Measurements from ENCODE around the gene CSPG4.
"Not testable (repeated sequence)": the region's sequence is repeated elsewhere in the genome, so short reads cannot be mapped to it uniquely, and the experiment has no call there.

CSPG4 gene

GRCh38 chr15:75703440-75704262, 9.0 kb downstream of the CSPG4 start:
- not testable (repeated sequence) for DNase-seq (ENCODE audit: low spot score)

- DNase-seq (ENCODE audit: low spot score): no peak
These were observed 10.2 kb downstream of the CSPG4 start for GRCh38 chr15:75702436-75702835.

GRCh38 chr15:75701071-75702003, 11.3 kb downstream of the CSPG4 start:
- not testable (repeated sequence) for DNase-seq (ENCODE audit: low spot score)

- DNase-seq (ENCODE audit: low spot score): peak; percentile 41
These were observed 12.4 kb downstream of the CSPG4 start for GRCh38 chr15:75699961-75700874.

GRCh38 chr15:75699517-75699916, 13.1 kb downstream of the CSPG4 start:
- DNase-seq (ENCODE audit: low spot score): not testable (repeated sequence)

- not testable (repeated sequence) for DNase-seq (ENCODE audit: low spot score)
These were observed 14.5 kb downstream of the CSPG4 start for GRCh38 chr15:75697974-75698747.

GRCh38 chr15:75697523-75697922, 15.1 kb downstream of the CSPG4 start:
- no peak for DNase-seq (ENCODE audit: low spot score)

- DNase-seq (ENCODE audit: low spot score): no peak
These were observed 15.8 kb downstream of the CSPG4 start for GRCh38 chr15:75696854-75697259.

- DNase-seq (ENCODE audit: low spot score): no peak
These were observed 16.3 kb downstream of the CSPG4 start for GRCh38 chr15:75696311-75696720.

GRCh38 chr15:75695634-75696310, 16.9 kb downstream of the CSPG4 start:
- no peak for DNase-seq (ENCODE audit: low spot score)

- DNase-seq (ENCODE audit: low spot score): no peak
These were observed 17.4 kb downstream of the CSPG4 start for GRCh38 chr15:75695220-75695619.

- DNase-seq (ENCODE audit: low spot score): peak; percentile 47
These were observed 18.1 kb downstream of the CSPG4 start for GRCh38 chr15:75694241-75695182.

- no peak for DNase-seq (ENCODE audit: low spot score)
These were observed 19.0 kb downstream of the CSPG4 start for GRCh38 chr15:75693501-75694240.

GRCh38 chr15:75693028-75693427, 19.6 kb downstream of the CSPG4 start:
- DNase-seq (ENCODE audit: low spot score): not testable (repeated sequence)

- DNase-seq (ENCODE audit: low spot score): not testable (repeated sequence)
These were observed 20.3 kb downstream of the CSPG4 start for GRCh38 chr15:75692311-75692710.

- not testable (repeated sequence) for DNase-seq (ENCODE audit: low spot score)
These were observed 23.2 kb downstream of the CSPG4 start for GRCh38 chr15:75689429-75689828.

GRCh38 chr15:75688831-75689230, 23.8 kb downstream of the CSPG4 start:
- DNase-seq (ENCODE audit: low spot score): no peak

GRCh38 chr15:75688278-75688557, 24.4 kb downstream of the CSPG4 start:
- no peak for DNase-seq (ENCODE audit: low spot score)

All from hematopoietic multipotent progenitor cell treated with erythropoietin and hydrocortisone succinate and interleukin-3 and kit ligand, for 17 days (in vitro differentiated cells).